Measurements from ENCODE around the gene B3GNT3. TPM values are rescaled to one million over a fixed set of nuclear protein-coding genes. Genes with fewer than 3 reads are reported as not detected.
A peak's percentile ranks its signal among the peaks of the same experiment; 100 is the strongest.

B3GNT3 gene
- total and polyA plus RNA-seq, 9 donors: 0.25 to 0.79 (median 0.37) TPM; not detected in 2

- no peak overlapping the region for H3K4me3 ChIP-seq
- H3K36me3 ChIP-seq: no peaks in the 10 kb centered on the region
- H3K9me3 ChIP-seq: no peaks in the 10 kb centered on the region
- TF ChIP-seq EP300 (IDR thresholded peaks at IDR 0.05): no peak
- no peak for TF ChIP-seq POLR2A (IDR thresholded peaks at IDR 0.05)
- no peak for TF ChIP-seq CTCF (IDR thresholded peaks at IDR 0.05)
- DNase-seq: peak in 1 of 5 donors; percentile 37
- no peaks in the 10 kb centered on the region for H3K27me3 ChIP-seq
- no peak overlapping the region for H3K27ac ChIP-seq
- WGBS, 3 donors: 18 to 25% (median 18%) methylated on average over 8 of the region's 8 CpGs
- H3K4me1 ChIP-seq (ENCODE audit: insufficient read depth): peaks cover 3% of the 10 kb centered on the region
- intact Hi-C loops (cut with DNase I): no loop called here
Measured at GRCh38 chr19:17749912-17750317, 45.0 kb upstream of the B3GNT3 start.

- no peaks in the 10 kb centered on the region for H3K36me3 ChIP-seq
- H3K27me3 ChIP-seq: no peaks in the 10 kb centered on the region
- TF ChIP-seq CTCF (IDR thresholded peaks at IDR 0.05) (no peak), POLR2A (IDR thresholded peaks at IDR 0.05) (no peak), EP300 (IDR thresholded peaks at IDR 0.05) (no peak)
- no peak within 1 kb of the TSS for H3K27ac ChIP-seq
- intact Hi-C loops (cut with DNase I): no loop called here
- no peak within 1 kb of the TSS for H3K4me3 ChIP-seq
- peaks cover 3% of the 10 kb centered on the region for H3K4me1 ChIP-seq (ENCODE audit: insufficient read depth)
- WGBS, 3 donors: 69 to 74% (median 70%) methylated on average over 26 to 28 of the region's 28 CpGs
- no peak for DNase-seq
- H3K9me3 ChIP-seq: no peaks in the 10 kb centered on the region
Measured at GRCh38 chr19:17751103-17751911, 43.6 kb upstream of the B3GNT3 start, which contains the start of gene FCHO1. TSS of gene FCHO1 (plus strand) at chr19:17751477. CDS start at chr19:17755165, 3,688 bp downstream.

- Histone ChIP-seq H3K4me1 (ENCODE audit: insufficient read depth) (peaks cover 3% of the 10 kb centered on the region), H3K9me3 (no peaks in the 10 kb centered on the region), H3K36me3 (no peaks in the 10 kb centered on the region), H3K27me3 (no peaks in the 10 kb centered on the region), H3K4me3 (no peak overlapping the region), H3K27ac (no peak overlapping the region)
- intact Hi-C loops (cut with DNase I): no loop called here
- DNase-seq: no peak
- TF ChIP-seq POLR2A (IDR thresholded peaks at IDR 0.05) (no peak), EP300 (IDR thresholded peaks at IDR 0.05) (no peak), CTCF (IDR thresholded peaks at IDR 0.05) (no peak)
- 75 to 88% (median 88%) methylated on average over 2 of the region's 2 CpGs for WGBS, 3 donors
Measured at GRCh38 chr19:17751912-17752273, 43.0 kb upstream of the B3GNT3 start.

GRCh38 chr19:17752865-17753639, 41.9 kb upstream of the B3GNT3 start:
- no peak for DNase-seq
- H3K4me1 ChIP-seq (ENCODE audit: insufficient read depth): peaks cover 3% of the 10 kb centered on the region
- no peak overlapping the region for H3K27ac ChIP-seq
- WGBS, 3 donors: 88 to 94% (median 90%) methylated on average over 7 of the region's 7 CpGs
- no peaks in the 10 kb centered on the region for H3K9me3 ChIP-seq
- no peaks in the 10 kb centered on the region for H3K27me3 ChIP-seq
- no peak for TF ChIP-seq EP300 (IDR thresholded peaks at IDR 0.05)
- TF ChIP-seq POLR2A (IDR thresholded peaks at IDR 0.05): no peak
- TF ChIP-seq CTCF (IDR thresholded peaks at IDR 0.05): no peak
- H3K4me3 ChIP-seq: no peak overlapping the region
- H3K36me3 ChIP-seq: no peaks in the 10 kb centered on the region
- intact Hi-C loops (cut with DNase I): no loop called here

Measured in ovary (tissue), 9 donors.